Ascending aorta (tissue), 2 donors: ENCODE results near the gene KCNJ16. TPM values are rescaled to one million over a fixed set of nuclear protein-coding genes. Genes with fewer than 3 reads are reported as not detected.

ENCODE experiments used
- DNase-seq, 2 donors: peaks; one replicate each; pipeline ENCODE4 v3.0.0-alpha.2; 2019; ENCODE audit warnings: low spot score in 2 of 2
- H3K27ac ChIP-seq, 2 donors: fragments of 200-600 bp; sonication (generic); one replicate each; pipeline ENCODE4 v1.5.1; 2016 to 2017; ENCODE audit warnings: mild to moderate bottlenecking in 1 of 2
- H3K27me3 ChIP-seq: fragments of 200-600 bp; sonication (generic); one replicate; pipeline ENCODE4 v1.5.1; 2017
- H3K36me3 ChIP-seq, 2 donors: fragments of 200-600 bp; sonication (generic); one replicate each; pipeline ENCODE4 v1.5.1; 2016
- H3K4me1 ChIP-seq, 2 donors: fragments of 200-600 bp; sonication (generic); one replicate each; pipeline ENCODE4 v1.5.1; 2016 to 2017; ENCODE audit warnings: mild to moderate bottlenecking in 1 of 2
- H3K4me3 ChIP-seq, 2 donors: fragments of 200-600 bp; sonication (generic); one replicate each; pipeline ENCODE4 v1.5.1; 2016 to 2017; ENCODE audit warnings: mild to moderate bottlenecking in 1 of 2
- H3K9me3 ChIP-seq, 2 donors: fragments of 200-600 bp; sonication (generic); one replicate each; pipeline ENCODE4 v1.5.1; 2016
- CTCF ChIP-seq, 3 experiments: fragments of 200-600 bp in 2 of 3; fragments of 450-650 bp in 1 of 3; sonication (generic) in 2 of 3; IDR thresholded peaks; one replicate each; pipeline ENCODE4 v1.5.1; 2016 to 2019; ENCODE audit warnings: antibody characterized with exemption in 3 of 3, mild to moderate bottlenecking in 1 of 3, moderate library complexity in 1 of 3
- intact Hi-C: fragments of 100-400 bp; cut with DNase I; formaldehyde crosslinking; loops from one replicate; pipeline ENCODE4 v1.15.1; 2023
- total RNA-seq: library from RNA; depleted of rRNA; stranded (reverse); fragments of >200 nt; gene quantifications from one replicate; pipeline ENCODE4 v1.1.0, GENCODE V29; 2016

KCNJ16 gene
- total RNA-seq, 1 donor from 2014 or later, result not detected

- no peak overlapping the region for H3K4me3 ChIP-seq
- no peaks in the 10 kb centered on the region for H3K27me3 ChIP-seq
- DNase-seq, result no peak
- no peaks in the 10 kb centered on the region for H3K9me3 ChIP-seq
- no peaks in the 10 kb centered on the region for H3K4me1 ChIP-seq
- TF ChIP-seq CTCF (IDR thresholded peaks at IDR 0.05), result no peak
- H3K36me3 ChIP-seq, result no peaks in the 10 kb centered on the region
- intact Hi-C loops, result no loop called here
- no peak overlapping the region for H3K27ac ChIP-seq
Measured at GRCh38 chr17:70127221-70127873, 52.3 kb downstream of the KCNJ16 start.

GRCh38 chr17:70128727-70129238 lies 53.8 kb downstream of the KCNJ16 start:
- no peak overlapping the region for H3K27ac ChIP-seq
- H3K36me3 ChIP-seq, result no peaks in the 10 kb centered on the region
- DNase-seq, result no peak
- no peaks in the 10 kb centered on the region for H3K27me3 ChIP-seq
- H3K4me3 ChIP-seq, result no peak overlapping the region
- H3K4me1 ChIP-seq, result no peaks in the 10 kb centered on the region
- intact Hi-C loops, result no loop called here
- H3K9me3 ChIP-seq, result no peaks in the 10 kb centered on the region
- TF ChIP-seq CTCF (IDR thresholded peaks at IDR 0.05), result no peak

- H3K36me3 ChIP-seq, result no peaks in the 10 kb centered on the region
- intact Hi-C loops, result no loop called here
- no peak for DNase-seq
- no peak overlapping the region for H3K27ac ChIP-seq
- H3K4me1 ChIP-seq, result no peaks in the 10 kb centered on the region
- no peaks in the 10 kb centered on the region for H3K27me3 ChIP-seq
- H3K9me3 ChIP-seq, result no peaks in the 10 kb centered on the region
- no peak overlapping the region for H3K4me3 ChIP-seq
- TF ChIP-seq CTCF (IDR thresholded peaks at IDR 0.05), result no peak
Measured at GRCh38 chr17:70130289-70130688, 55.3 kb downstream of the KCNJ16 start.

GRCh38 chr17:70132505-70132904 lies 57.5 kb downstream of the KCNJ16 start:
- Histone ChIP-seq H3K27ac (no peak overlapping the region), H3K27me3 (no peaks in the 10 kb centered on the region), H3K4me3 (no peak overlapping the region), H3K4me1 (no peaks in the 10 kb centered on the region), H3K36me3 (no peaks in the 10 kb centered on the region), H3K9me3 (no peaks in the 10 kb centered on the region)
- intact Hi-C loops, result no loop called here
- no peak for DNase-seq
- no peak for TF ChIP-seq CTCF (IDR thresholded peaks at IDR 0.05)

- H3K4me3 ChIP-seq, result no peak overlapping the region
- no peaks in the 10 kb centered on the region for H3K27me3 ChIP-seq
- H3K36me3 ChIP-seq, result no peaks in the 10 kb centered on the region
- peaks cover 0 to 3% of the 10 kb centered on the region in 2 donors for H3K4me1 ChIP-seq
- no peaks in the 10 kb centered on the region for H3K9me3 ChIP-seq
- TF ChIP-seq CTCF (IDR thresholded peaks at IDR 0.05), result no peak
- intact Hi-C loops, result no loop called here
- DNase-seq, result no peak
- H3K27ac ChIP-seq, result no peak overlapping the region
Measured at GRCh38 chr17:70134042-70134441, 59.0 kb downstream of the KCNJ16 start.
